Skeletal muscle satellite cell (primary cell): ENCODE data around the gene TTC5. TPM values are rescaled to one million over a fixed set of nuclear protein-coding genes. Genes with fewer than 3 reads are reported as not detected.
"Not testable (repeated sequence)": the region's sequence is repeated elsewhere in the genome, so short reads cannot be mapped to it uniquely, and the experiment has no call there.

Experiments
- H3K27me3 ChIP-seq: 2 replicates; pipeline ENCODE4 v1.7.0; 2013; ENCODE audit warnings: low read length; ENCODE audit not compliant: control insufficient read depth, insufficient read depth
- H3K36me3 ChIP-seq: 2 replicates; pipeline ENCODE4 v1.7.0; 2013; ENCODE audit warnings: mild to moderate bottlenecking, control low read depth, low read length; ENCODE audit not compliant: insufficient read depth
- H3K4me1 ChIP-seq: 2 replicates; pipeline ENCODE4 v1.7.0; 2013; ENCODE audit warnings: low read length; ENCODE audit not compliant: control insufficient read depth, insufficient read depth
- H3K4me2 ChIP-seq: 2 replicates; pipeline ENCODE4 v1.7.0; 2013; ENCODE audit warnings: mild to moderate bottlenecking, low read length
- H3K4me3 ChIP-seq: 2 replicates; pipeline ENCODE4 v1.7.0; 2013; ENCODE audit warnings: low read length
- H3K9ac ChIP-seq: 2 replicates; pipeline ENCODE4 v1.7.0; 2013; ENCODE audit warnings: mild to moderate bottlenecking, low read depth, low read length, moderate library complexity
- H3K9me3 ChIP-seq: replicated peaks from 2 replicates; pipeline ENCODE4 v1.7.0; 2013; ENCODE audit warnings: mild to moderate bottlenecking, control low read depth, low read length
- total RNA-seq: library from RNA; depleted of rRNA; stranded (reverse); fragments of >200 nt; gene quantifications from 2 replicates; pipeline ENCODE4 v1.2.3, GENCODE V29; 2012; rRNA removed

The TTC5 gene, protein sequence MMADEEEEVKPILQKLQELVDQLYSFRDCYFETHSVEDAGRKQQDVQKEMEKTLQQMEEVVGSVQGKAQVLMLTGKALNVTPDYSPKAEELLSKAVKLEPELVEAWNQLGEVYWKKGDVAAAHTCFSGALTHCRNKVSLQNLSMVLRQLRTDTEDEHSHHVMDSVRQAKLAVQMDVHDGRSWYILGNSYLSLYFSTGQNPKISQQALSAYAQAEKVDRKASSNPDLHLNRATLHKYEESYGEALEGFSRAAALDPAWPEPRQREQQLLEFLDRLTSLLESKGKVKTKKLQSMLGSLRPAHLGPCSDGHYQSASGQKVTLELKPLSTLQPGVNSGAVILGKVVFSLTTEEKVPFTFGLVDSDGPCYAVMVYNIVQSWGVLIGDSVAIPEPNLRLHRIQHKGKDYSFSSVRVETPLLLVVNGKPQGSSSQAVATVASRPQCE
- 12.7 and 12.9 TPM in 2 replicates for total RNA-seq

DNA sequence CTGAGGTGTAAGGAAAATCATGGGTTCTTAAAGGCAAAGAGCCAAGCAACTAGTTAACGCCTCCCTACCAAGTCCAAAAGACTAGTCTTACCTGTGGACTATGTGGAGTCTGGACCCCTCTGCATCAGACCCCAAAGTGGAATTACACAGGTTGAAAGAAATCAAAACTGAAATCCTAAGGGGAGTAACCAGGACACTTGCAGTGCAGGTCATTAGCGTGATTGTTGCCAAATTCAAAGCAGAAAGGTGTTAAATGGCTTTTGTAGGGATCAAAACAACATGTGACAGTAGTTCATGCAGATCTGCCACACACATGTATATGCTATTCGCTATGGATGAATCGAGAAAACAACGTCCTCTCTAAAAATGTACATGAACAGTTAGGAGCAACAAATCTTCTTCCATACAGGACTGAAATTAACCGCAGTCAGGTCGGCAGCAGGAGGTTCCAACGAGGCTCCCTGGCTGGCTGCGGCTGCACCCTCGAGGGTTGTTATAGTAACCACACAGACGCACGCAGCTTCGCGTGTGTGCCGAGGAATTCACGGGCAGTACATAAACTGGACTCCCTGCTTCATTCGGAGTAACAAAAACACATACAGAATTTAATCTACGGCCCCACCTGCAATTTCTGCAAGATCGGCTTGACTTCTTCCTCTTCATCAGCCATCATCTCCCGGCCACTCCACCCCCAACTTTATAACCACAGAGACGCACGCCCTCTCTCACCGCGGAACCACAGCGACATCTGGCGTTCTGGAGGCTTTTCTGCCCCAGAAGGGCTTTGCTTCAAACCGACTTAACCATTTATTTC is at the start of gene TTC5:
TSS of gene TTC5 (minus strand) at position 687 of the 814 bp plus-strand sequence. CDS start at position 673, 14 bp downstream.
- Histone ChIP-seq H3K4me1 (peaks cover 14% of the 10 kb centered on the region), H3K9ac (peak within 1 kb of the TSS; percentile 78), H3K9me3 (no peaks in the 10 kb centered on the region), H3K27me3 (no peaks in the 10 kb centered on the region), H3K4me3 (peak within 1 kb of the TSS; percentile 82), H3K36me3 (peaks cover under 1% of the 10 kb centered on the region), H3K4me2 (peak within 1 kb of the TSS; percentile 87)

DNA sequence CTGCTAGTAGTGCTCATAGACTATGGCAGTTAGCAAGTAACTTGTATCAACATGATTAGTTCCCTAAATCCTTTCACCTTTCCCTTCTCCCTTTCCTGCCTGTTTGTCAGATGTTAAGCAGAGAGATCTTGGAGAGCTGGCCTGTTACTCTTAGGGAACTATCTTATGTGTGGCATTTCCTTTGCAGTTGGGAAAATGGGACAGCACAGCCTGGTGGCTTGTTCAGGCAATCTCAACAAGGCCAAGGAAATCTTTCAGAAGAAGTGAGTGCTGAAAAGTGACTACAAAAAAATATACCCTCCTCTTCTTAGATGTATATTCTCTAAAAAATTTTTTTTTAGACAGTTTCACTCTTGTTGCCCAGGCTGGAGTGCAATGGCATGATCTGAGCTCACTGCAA is 45.1 kb upstream of the TTC5 start:
- no peaks in the 10 kb centered on the region for H3K4me1 ChIP-seq
- H3K4me3 ChIP-seq = no peak overlapping the region
- H3K27me3 ChIP-seq = no peaks in the 10 kb centered on the region
- no peaks in the 10 kb centered on the region for H3K9me3 ChIP-seq
- peaks cover 46% of the 10 kb centered on the region for H3K36me3 ChIP-seq
- H3K9ac ChIP-seq = no peak overlapping the region
- H3K4me2 ChIP-seq = no peak overlapping the region

DNA sequence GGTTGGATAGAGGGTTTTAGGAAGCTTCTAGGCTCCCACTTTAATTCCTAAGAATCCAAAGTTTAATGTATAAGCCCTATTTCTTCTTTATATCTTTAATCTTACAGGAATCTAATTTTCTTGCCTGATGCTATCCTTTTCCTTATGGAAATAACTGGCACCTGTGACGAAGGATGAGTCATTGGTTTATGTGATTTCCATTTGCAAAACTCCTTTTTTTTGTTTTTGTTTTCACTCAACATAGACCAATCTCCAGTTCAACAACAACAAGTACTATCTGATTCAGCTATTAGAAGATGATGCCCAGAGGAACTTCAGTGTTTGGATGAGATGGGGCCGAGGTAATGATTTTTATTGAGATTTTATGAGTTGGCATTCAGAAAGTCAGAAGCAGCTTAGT is 44.5 kb upstream of the TTC5 start:
- Histone ChIP-seq H3K4me1 (no peaks in the 10 kb centered on the region), H3K9ac (no peak overlapping the region), H3K9me3 (no peaks in the 10 kb centered on the region), H3K27me3 (no peaks in the 10 kb centered on the region), H3K4me2 (no peak overlapping the region), H3K36me3 (peaks cover 47% of the 10 kb centered on the region), H3K4me3 (no peak overlapping the region)

DNA sequence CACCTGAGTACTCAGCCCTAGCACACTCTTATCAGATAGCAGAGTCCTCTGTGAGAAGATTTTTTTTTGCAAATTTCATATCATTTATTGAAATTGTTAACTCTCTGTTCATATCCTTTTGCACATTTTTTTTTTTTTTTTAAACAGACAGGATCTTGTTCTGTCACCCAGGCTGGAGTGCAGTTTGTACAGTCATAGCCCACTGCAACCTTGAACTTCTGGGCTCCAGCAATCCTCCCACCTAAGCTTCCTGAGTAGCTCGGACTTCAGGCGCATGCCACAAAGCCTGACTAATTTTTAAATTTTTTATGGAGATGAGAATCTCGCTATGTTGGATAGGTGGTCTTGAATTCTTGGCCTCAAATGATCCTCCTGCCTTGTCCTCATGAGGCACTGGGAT is 42.0 kb upstream of the TTC5 start:
- H3K4me2 ChIP-seq = no peak overlapping the region
- no peaks in the 10 kb centered on the region for H3K27me3 ChIP-seq
- no peaks in the 10 kb centered on the region for H3K9me3 ChIP-seq
- peaks cover 28% of the 10 kb centered on the region for H3K36me3 ChIP-seq
- no peak overlapping the region for H3K9ac ChIP-seq
- peaks cover 4% of the 10 kb centered on the region for H3K4me1 ChIP-seq
- H3K4me3 ChIP-seq = no peak overlapping the region

DNA sequence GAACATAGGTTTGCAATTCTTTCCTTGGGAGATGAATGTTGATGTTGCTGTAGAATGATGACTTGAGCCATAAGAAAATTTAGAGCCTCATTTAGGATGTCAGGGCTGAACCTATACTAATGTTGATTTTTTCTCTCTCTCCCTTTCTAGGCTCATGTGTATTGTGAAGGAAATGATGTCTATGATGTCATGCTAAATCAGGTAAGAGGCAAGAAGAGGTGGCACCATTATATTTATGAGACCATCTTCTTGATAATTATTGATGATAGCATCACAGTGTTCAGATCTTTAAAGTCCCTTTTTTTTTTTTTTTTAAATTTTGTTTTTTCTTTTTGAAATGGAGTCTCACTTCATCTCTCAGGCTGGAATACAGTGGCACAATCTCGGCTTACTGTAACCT is 41.0 kb upstream of the TTC5 start:
- H3K36me3 ChIP-seq = peaks cover 22% of the 10 kb centered on the region
- H3K4me3 ChIP-seq = no peak overlapping the region
- peaks cover 4% of the 10 kb centered on the region for H3K4me1 ChIP-seq
- H3K9me3 ChIP-seq = no peaks in the 10 kb centered on the region
- H3K27me3 ChIP-seq = no peaks in the 10 kb centered on the region
- no peak overlapping the region for H3K4me2 ChIP-seq
- H3K9ac ChIP-seq = no peak overlapping the region

DNA sequence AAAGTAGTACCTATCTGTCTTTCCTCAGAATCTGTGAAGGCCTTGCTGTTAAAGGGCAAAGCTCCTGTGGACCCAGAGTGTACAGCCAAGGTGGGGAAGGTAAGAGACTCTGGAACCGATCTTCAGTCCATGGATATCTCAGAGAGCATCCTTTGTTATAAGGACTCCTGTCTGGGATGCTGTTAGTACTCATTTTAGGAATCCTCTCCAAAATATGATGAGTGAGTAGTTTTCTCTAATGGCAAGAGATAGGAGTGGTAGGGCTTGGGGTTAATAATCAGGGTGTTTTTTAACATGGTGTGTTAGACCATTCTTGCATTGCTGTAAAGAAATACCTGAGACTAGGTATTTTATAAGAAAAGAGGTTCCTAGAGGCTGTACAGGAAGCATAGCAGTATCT is 39.6 kb upstream of the TTC5 start:
- Histone ChIP-seq H3K4me1 (peaks cover 4% of the 10 kb centered on the region), H3K9ac (no peak overlapping the region), H3K36me3 (peaks cover 22% of the 10 kb centered on the region), H3K9me3 (no peaks in the 10 kb centered on the region), H3K4me2 (no peak overlapping the region), H3K4me3 (no peak overlapping the region), H3K27me3 (no peaks in the 10 kb centered on the region)

DNA sequence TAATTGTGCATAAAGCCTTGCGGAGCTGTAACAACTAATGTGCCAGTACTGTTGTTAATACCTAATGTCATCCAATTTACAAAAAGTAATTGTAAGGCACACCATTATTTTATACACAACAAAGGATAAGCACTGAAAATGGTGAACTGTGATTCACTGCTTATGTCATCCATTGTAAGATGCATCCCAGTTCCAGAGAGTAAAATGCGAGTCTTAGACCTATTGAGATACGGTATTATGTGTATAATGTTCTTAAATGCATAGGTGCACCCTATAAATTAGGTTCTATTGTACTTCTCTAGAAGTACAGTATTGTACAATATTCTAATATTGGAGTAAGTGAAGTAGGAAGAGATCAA is 38.1 kb upstream of the TTC5 start:
- peak overlapping the region; percentile 80 for H3K4me3 ChIP-seq
- H3K9ac ChIP-seq = peak overlapping the region; percentile 92
- no peaks in the 10 kb centered on the region for H3K9me3 ChIP-seq
- peaks cover 4% of the 10 kb centered on the region for H3K4me1 ChIP-seq
- peaks cover 2% of the 10 kb centered on the region for H3K27me3 ChIP-seq
- peak overlapping the region; percentile 85 for H3K4me2 ChIP-seq
- peaks cover 17% of the 10 kb centered on the region for H3K36me3 ChIP-seq

DNA sequence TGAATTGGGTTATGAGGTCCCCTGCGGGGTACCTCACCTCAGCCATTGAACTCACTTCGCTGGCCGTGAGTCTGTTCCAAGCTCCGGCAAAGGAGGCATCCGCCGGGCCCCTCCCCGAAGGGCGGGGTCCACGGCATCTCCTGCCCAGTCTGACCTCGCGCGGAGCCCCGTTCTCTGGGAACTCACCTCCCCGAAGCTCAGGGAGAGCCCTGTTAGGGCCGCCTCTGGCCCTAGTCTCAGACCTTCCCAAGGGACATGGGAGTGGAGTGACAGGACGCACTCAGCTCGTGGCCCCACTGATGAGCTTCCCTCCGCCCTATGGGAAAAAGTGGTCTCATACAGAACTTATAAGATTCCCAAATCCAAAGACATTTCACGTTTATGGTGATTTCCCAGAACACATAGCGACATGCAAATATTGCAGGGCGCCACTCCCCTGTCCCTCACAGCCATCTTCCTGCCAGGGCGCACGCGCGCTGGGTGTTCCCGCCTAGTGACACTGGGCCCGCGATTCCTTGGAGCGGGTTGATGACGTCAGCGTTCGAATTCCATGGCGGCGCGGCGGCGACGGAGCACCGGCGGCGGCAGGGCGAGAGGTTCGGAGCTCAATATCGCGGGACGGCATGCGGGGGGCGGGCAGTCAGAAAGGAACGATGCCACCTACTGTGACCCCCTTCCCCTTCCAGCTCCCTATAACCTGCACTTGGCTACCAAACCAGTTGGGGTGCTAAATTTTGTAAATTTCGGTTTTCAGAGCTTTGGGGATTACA is 37.5 kb upstream of the TTC5 start, which contains the start of gene PARP2:
TSS of gene PARP2 (plus strand) at position 544 of the 770 bp plus-strand sequence. CDS start at position 551, 7 bp downstream.
- H3K36me3 ChIP-seq = peaks cover 17% of the 10 kb centered on the region
- peak within 1 kb of the TSS; percentile 86 for H3K4me2 ChIP-seq
- H3K4me1 ChIP-seq = peaks cover 4% of the 10 kb centered on the region
- H3K4me3 ChIP-seq = peak within 1 kb of the TSS; percentile 80
- H3K27me3 ChIP-seq = peaks cover 6% of the 10 kb centered on the region
- H3K9ac ChIP-seq = peak within 1 kb of the TSS; percentile 92
- H3K9me3 ChIP-seq = no peaks in the 10 kb centered on the region

DNA sequence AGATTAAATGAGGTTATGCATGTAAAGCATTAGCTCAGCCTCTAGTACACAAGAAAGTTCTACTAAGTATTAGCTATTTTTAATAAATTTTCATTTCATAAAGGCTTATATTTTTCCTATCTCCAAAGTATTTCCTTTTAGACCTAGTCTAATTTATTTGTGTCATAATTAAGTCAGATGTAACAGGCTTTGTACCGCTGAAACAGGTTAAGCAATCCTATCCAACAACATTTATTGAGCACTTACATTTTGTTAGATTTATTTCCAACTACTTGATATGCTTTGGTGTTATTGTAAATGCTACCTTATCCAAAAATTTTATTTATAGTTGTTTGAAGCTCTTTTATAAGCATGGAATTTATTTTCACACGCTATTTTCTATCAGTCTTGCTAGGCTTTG is 35.9 kb upstream of the TTC5 start:
- peaks cover 12% of the 10 kb centered on the region for H3K27me3 ChIP-seq
- peak overlapping the region; percentile 86 for H3K4me2 ChIP-seq
- H3K4me3 ChIP-seq = peak overlapping the region; percentile 72
- H3K9me3 ChIP-seq = no peaks in the 10 kb centered on the region
- H3K4me1 ChIP-seq = peaks cover 4% of the 10 kb centered on the region
- H3K9ac ChIP-seq = peak overlapping the region; percentile 77
- peaks cover 11% of the 10 kb centered on the region for H3K36me3 ChIP-seq

DNA sequence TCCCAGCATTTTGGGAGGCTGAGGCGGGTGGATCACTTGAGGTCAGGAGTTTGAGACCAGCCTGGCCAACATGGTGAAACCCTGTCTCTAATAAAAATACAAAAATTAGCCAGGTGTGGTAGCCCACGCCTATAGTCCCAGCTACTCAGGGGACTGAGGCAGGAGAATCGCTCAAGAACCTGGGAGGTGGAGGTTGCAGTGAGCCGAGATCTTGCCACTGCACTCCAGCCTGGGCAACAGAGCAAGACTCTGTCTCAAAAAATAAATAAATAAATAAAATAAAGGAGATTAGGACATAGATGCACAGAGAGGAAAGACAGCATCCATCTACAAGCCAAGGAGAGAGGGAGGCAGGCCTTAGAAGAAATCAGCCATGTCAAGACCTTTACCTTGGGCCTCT is 35.3 kb upstream of the TTC5 start:
- H3K27me3 ChIP-seq = peaks cover 12% of the 10 kb centered on the region
- not testable (repeated sequence) for H3K4me1 ChIP-seq, H3K36me3 ChIP-seq, H3K4me2 ChIP-seq, H3K4me3 ChIP-seq, H3K9ac ChIP-seq, H3K9me3 ChIP-seq

DNA sequence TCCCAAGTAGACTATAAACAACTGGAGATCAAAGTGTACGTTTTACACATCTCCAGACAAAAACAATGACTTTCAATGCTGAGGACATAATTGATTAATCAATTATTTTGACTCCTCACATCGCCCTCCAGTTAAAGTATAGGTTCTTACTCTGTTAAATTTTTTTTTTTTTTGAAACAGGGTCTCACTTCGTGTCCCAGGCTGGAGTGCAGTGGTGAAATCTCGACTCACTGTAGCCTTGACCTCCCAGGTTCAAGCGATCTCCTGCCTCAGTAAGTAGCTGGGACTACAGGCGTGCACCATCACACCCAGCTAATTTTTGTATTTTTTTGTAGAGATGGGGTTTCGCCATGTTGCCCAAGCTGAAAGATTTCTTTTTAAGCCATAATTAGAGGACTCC is 28.3 kb upstream of the TTC5 start:
- no peak overlapping the region for H3K4me3 ChIP-seq
- H3K4me1 ChIP-seq = peaks cover 5% of the 10 kb centered on the region
- peaks cover 2% of the 10 kb centered on the region for H3K36me3 ChIP-seq
- H3K9me3 ChIP-seq = no peaks in the 10 kb centered on the region
- H3K9ac ChIP-seq = no peak overlapping the region
- peaks cover 11% of the 10 kb centered on the region for H3K27me3 ChIP-seq
- H3K4me2 ChIP-seq = no peak overlapping the region
